ENCODE data around the gene SETD7. TPM values are rescaled to one million over a fixed set of nuclear protein-coding genes. Genes with fewer than 3 reads are reported as not detected.

SETD7 gene
- total and polyA plus RNA-seq, 2 of the 4 experiments (the other 2 are of a cell fraction) = 17.0 to 46.6 TPM

DNA sequence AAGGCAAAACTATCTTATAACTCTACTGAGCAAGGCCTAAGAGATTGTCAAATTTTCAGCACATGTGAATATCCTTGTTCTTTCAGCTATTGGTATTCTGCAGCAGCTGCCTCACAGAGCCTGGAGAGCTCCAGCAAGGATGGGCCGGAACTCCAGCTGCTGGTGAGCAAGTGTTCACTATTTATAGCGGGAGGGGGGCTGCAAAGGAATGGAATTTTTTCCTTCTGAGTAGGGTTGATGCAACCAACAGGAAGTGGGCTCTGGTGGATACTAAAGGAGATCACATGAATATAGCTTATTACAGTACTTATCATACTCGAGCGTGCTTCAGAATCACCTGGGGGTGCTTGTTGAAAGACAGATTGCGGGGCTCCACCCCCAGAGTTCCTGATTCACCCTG, 20.2 kb upstream of the SETD7 start:
- no peak for TF ChIP-seq RCOR1 (IDR thresholded peaks at IDR 0.05; ENCODE audit: insufficient replicate concordance, low read length)
- TF ChIP-seq CTCF (conservative IDR thresholded peaks at IDR 0.05; ENCODE audit: low read depth, low read length) = no peak
- TF ChIP-seq CEBPB (IDR thresholded peaks at IDR 0.05; ENCODE audit: low read depth, low read length) = peak; percentile 33; the same call in 1 of the 2 replicates
- TF ChIP-seq RFX5 (IDR thresholded peaks at IDR 0.05; ENCODE audit: low read depth, low read length) = no peak
- TF ChIP-seq POLR2A (IDR thresholded peaks at IDR 0.05; ENCODE audit: low read depth, low read length) = no peak
- TF ChIP-seq MAZ (IDR thresholded peaks at IDR 0.05; ENCODE audit: borderline replicate concordance, low read depth, low read length) = no peak
- TF ChIP-seq, protein P1, sequence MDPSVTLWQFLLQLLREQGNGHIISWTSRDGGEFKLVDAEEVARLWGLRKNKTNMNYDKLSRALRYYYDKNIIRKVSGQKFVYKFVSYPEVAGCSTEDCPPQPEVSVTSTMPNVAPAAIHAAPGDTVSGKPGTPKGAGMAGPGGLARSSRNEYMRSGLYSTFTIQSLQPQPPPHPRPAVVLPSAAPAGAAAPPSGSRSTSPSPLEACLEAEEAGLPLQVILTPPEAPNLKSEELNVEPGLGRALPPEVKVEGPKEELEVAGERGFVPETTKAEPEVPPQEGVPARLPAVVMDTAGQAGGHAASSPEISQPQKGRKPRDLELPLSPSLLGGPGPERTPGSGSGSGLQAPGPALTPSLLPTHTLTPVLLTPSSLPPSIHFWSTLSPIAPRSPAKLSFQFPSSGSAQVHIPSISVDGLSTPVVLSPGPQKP (IDR thresholded peaks at IDR 0.05; ENCODE audit: borderline replicate concordance, low read depth, low read length) = no peak
- Histone ChIP-seq H3K9ac (ENCODE audit: low read depth, low read length) (no peak overlapping the region), H3K9me1 (ENCODE audit: insufficient read depth, low read length) (no peaks in the 10 kb centered on the region), H3K9me3 (ENCODE audit: control insufficient read depth, insufficient read depth, low read length) (no peaks in the 10 kb centered on the region), H3K18ac (ENCODE audit: low read depth, low read length) (no peak overlapping the region), H3K27me3 (ENCODE audit: control insufficient read depth, insufficient read depth, low read length) (peaks cover 18% of the 10 kb centered on the region), H3K4me1 (ENCODE audit: control insufficient read depth, insufficient read depth, low read length) (no peaks in the 10 kb centered on the region), H4K91ac (ENCODE audit: insufficient read depth, low read depth, low read length) (no peak overlapping the region), H2AK9ac (replicated peaks; ENCODE audit: low read depth, low read length, poor library complexity) (no peak overlapping the region), H4K5ac (ENCODE audit: low read depth, low read length) (no peak overlapping the region), H2AFZ (replicated peaks; ENCODE audit: low read length, poor library complexity) (no peak overlapping the region), H3K79me1 (ENCODE audit: low read depth in 1 of 2, low read length in 2 of 2) (no peaks in the 10 kb centered on the region), H3K56ac (ENCODE audit: extremely low read depth, insufficient read depth, low read length) (no peak overlapping the region), H2BK15ac (ENCODE audit: low read depth, low read length) (no peak overlapping the region), H4K8ac (ENCODE audit: low read depth in 2 of 2, low read length in 2 of 2) (no peak overlapping the region), H3K4ac (ENCODE audit: low read depth, low read length) (no peak overlapping the region), H3K36me3 (ENCODE audit: control insufficient read depth, insufficient read depth, low read length) (no peaks in the 10 kb centered on the region), H4K20me1 (ENCODE audit: insufficient read depth, low read length) (no peaks in the 10 kb centered on the region), H2BK5ac (ENCODE audit: low read depth, low read length, poor library complexity, severe bottlenecking) (no peak overlapping the region), H2BK120ac (ENCODE audit: low read depth, low read length) (no peak overlapping the region), H3K23ac (ENCODE audit: low read depth, low read length) (no peak overlapping the region), H3K27ac (ENCODE audit: insufficient read depth, low read length) (no peak overlapping the region), H3K4me3 (ENCODE audit: insufficient read depth, low read depth, low read length) (no peak overlapping the region), H3K14ac (replicated peaks; ENCODE audit: low read depth, low read length) (no peak overlapping the region), H3K4me2 (ENCODE audit: low read depth, low read length) (no peak overlapping the region), H2AK5ac (ENCODE audit: low read depth, low read length) (no peak overlapping the region), H2BK20ac (ENCODE audit: low read depth, low read length) (no peak overlapping the region)
- CTCF ChIA-PET = interaction anchor here (0.6 to 0.7 kb wide), 2 partner anchors 79 to 142 kb away, joined by 4 to 5 read pairs; no protein-coding TSS in a partner anchor
- WGBS, 2 experiments (ENCODE audit: extremely low coverage in 2 of 2, insufficient read length in 1 of 2) = no CpG with 5 or more reads among the region's 5 CpGs
- dilution Hi-C loops (cut with HindIII; ENCODE audit: low sequenced_read_pairs, unreplicated experiment) = no loop called here
- DNase-seq (peak; percentile 60), ATAC-seq (ENCODE audit: low read depth) (peak; percentile 66)
- in situ Hi-C loops (cut with MboI; ENCODE audit: low sequenced_read_pairs) = no loop called here
- intact Hi-C loops (cut with micrococcal nuclease) = no loop called here
- POLR2A ChIA-PET (ENCODE audit: unreplicated experiment) = no interaction called here
- BruUV-seq (replicated peaks) = no TSS peak
